Retinal pigment epithelial cell (primary cell): Measurements from ENCODE around the gene KCTD3.

Experiments
- DNase-seq: peaks from one replicate; pipeline ENCODE4 v3.0.0-alpha.2; 2010; ENCODE audit warnings: low read depth
- H3K4me3 ChIP-seq: 2 replicates; pipeline ENCODE4 v1.5.1; 2011; ENCODE audit warnings: mild to moderate bottlenecking, low read length, control low read depth, moderate library complexity
- TF ChIP-seq, protein P1 (sequence below): conservative IDR thresholded peaks from 2 replicates; pipeline ENCODE4 v1.5.1; 2011; ENCODE audit warnings: low read depth, low read length, control low read depth, inconsistent platforms

The KCTD3 gene

DNA sequence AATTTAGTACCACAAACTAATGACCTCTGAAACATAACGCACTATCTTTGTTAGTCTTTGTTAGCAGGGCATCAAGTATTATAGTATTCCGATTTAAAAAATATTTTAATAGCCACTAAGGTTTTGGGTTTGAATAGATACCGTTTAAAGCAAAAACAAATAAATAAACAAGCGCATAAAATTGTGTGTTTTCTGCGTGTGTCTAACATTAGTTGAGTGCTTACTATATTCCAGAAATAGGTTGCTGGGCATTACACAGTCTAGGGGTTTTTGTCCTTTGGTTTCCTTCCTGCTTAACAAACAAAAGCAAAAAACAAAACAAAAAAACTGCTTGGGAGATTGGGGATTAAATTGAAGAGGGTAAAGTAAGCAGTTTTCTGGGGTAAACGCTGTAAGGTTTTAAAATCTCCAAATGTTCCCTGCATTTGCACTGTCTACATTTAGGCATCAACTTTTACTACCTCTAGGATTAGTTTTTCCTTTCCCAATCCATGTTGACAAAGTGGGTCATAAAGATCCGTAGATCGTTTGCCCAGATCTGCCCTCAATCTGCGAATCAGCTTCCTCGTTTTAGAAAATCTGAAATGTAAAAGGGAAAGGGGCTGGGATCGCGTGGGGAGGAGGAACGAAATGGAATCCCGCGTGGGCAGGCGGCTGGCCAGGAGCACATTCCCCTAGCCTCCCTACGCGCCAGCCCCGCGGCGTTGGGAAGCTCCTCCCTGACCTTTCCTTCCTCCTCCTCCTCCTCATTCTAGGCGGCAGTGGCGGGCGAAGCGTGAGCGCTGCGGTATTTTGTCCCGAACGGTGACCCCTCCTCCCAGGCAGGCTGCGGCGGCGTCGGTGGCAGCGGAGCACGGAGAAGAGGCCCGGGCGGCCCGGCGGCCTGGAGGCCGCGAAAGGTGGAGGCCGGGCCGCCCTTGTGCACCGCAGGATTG lies at the start of gene KCTD3:
KCTD3 (plus strand) TSS at position 749 of the 935 bp plus-strand sequence. CDS start 382 bp downstream, outside the sequence.
- TF ChIP-seq, protein P1, sequence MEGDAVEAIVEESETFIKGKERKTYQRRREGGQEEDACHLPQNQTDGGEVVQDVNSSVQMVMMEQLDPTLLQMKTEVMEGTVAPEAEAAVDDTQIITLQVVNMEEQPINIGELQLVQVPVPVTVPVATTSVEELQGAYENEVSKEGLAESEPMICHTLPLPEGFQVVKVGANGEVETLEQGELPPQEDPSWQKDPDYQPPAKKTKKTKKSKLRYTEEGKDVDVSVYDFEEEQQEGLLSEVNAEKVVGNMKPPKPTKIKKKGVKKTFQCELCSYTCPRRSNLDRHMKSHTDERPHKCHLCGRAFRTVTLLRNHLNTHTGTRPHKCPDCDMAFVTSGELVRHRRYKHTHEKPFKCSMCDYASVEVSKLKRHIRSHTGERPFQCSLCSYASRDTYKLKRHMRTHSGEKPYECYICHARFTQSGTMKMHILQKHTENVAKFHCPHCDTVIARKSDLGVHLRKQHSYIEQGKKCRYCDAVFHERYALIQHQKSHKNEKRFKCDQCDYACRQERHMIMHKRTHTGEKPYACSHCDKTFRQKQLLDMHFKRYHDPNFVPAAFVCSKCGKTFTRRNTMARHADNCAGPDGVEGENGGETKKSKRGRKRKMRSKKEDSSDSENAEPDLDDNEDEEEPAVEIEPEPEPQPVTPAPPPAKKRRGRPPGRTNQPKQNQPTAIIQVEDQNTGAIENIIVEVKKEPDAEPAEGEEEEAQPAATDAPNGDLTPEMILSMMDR = no peak
- DNase-seq = peak; percentile 12
- peak within 1 kb of the TSS; percentile 79 for H3K4me3 ChIP-seq

DNA sequence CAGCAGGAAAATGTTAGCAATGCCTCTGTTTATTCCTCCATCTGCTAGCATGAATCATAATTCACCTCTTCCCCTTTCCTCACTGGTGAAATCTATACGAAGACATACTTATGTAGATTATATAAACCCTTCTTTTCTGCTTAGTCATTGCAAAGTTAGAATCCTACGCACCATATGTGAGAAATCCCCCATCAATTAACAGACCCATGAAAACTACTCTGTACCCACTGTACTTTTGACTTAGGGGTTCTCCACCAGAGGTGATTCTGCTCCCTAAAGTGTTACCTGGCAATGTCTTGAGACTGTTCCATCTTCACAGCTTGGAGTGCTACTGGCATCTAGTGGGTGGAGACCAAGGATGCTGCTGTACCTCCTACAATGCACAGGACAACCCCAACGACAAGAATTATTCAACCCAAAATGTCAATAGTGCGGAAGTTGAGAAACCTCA lies 49.6 kb upstream of the KCTD3 start:
- TF ChIP-seq, protein P1 = peak; percentile 48
- DNase-seq = no peak
- no peak overlapping the region for H3K4me3 ChIP-seq

DNA sequence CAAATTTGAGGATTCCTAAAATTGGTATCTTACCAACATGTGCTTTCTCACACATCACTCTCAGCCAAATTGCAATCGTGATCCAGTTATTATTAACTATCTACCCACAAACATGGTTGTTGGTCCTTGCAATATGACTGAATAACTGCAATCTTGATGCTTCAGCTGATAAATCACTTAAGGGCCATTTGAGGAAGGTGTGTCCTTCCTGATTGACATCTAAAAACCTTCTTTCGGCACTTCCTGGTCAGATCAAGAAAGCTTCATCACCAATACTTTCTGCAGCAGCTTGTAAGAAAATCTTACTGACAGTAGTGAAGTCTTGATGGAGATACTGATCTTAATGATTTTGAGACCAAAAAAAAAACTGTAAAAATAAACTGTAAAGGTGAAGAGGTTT lies 48.5 kb upstream of the KCTD3 start:
- no peak for DNase-seq
- H3K4me3 ChIP-seq = no peak overlapping the region
- TF ChIP-seq, protein P1 = no peak

DNA sequence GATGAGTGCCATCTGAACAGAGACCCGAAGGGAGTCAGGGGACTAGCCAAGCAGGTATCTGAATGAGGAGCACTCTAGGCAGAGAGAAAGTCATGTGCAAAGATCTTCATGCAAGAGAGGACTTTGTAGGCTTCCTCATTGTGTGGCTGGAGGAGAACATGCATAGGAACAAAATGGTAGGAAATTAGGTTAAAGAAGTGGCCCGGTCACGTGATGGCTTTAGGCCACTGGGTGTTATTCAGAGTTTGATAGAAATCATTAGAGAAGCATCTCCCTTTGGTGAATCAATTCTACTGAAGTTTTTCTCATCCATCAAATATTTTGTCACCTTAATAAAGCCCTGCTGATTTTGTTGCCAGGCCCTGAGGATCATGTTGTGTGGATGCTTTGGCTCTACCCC lies 45.8 kb upstream of the KCTD3 start:
- no peak for DNase-seq
- TF ChIP-seq, protein P1 = no peak
- no peak overlapping the region for H3K4me3 ChIP-seq

DNA sequence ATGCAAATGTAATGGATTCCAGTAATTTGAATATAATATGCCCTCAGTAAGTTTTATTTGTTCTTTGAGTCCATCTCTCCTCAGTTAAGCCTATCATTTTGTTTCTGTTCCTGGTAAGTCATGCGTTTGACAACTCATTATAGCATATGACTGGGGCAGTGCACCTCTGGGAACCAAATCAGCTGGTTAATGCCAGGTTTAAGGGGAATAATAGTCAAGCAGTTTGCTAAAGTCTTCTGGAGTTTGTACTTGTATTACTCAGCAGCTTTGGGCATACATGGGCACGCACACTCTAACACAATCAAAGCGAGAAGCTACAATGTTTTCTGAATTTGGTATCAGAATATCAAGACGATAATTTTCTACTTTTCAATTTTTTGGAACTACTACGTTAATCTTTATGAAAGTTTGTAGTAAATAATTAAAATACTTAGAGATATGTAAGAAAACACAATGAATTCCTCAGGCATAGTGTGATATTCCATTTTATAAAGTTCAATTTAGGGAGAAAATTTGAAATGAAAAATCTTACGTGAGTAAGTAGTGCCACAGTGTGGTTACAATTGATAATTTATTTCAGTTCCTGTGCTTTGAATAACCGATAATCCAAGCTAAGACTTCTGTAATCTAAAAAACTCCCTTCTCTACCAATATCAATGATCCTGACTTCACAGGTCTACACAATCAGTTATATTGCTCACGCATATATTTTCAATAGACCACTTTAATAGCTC lies 43.8 kb upstream of the KCTD3 start:
- TF ChIP-seq, protein P1 = peak; percentile 5
- H3K4me3 ChIP-seq = no peak overlapping the region
- DNase-seq = peak; percentile 62

DNA sequence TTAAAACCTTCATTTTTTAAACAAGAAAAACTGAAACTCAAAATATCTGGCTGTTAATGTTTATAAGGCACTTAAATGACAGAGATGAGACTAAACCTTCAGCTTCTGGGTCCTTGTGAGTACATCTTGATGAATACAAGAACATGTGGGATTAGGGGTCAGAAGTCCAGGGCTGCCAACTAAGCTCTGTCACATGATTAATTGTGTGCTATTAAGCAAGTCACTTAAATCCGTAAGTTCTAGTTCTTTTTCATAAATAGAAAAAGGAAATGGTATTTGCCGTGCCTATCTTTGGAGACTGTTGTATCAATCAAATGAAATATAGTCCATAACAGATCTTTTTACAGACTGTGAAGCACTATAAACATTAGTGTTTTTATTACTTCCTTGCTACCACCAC lies 43.2 kb upstream of the KCTD3 start:
- TF ChIP-seq, protein P1 = no peak
- H3K4me3 ChIP-seq = no peak overlapping the region
- peak; percentile 83 for DNase-seq
